Measurements from ENCODE around the gene FLOT1. TPM values are rescaled to one million over a fixed set of nuclear protein-coding genes. Genes with fewer than 3 reads are reported as not detected.

The FLOT1 gene
- total and polyA plus RNA-seq, 2 of the 13 experiments (the other 11 are each of a cell fraction or from before 2014, with no cell fraction given), result 82.3 to 130 TPM

- TF ChIP-seq PHF21A (CRISPR knock-in tag; IDR thresholded peaks at IDR 0.05) (no peak; the same call in 1 of the 2 replicates), ZBTB21 (CRISPR knock-in tag; IDR thresholded peaks at IDR 0.05) (no peak), ZMAT3 (CRISPR knock-in tag; conservative IDR thresholded peaks at IDR 0.05) (no peak), ELF3 (CRISPR knock-in tag; IDR thresholded peaks at IDR 0.05) (no peak; the same call in 1 of the 2 replicates), HDAC2 (CRISPR knock-in tag; IDR thresholded peaks at IDR 0.05) (no peak), ZNF713 (CRISPR knock-in tag; IDR thresholded peaks at IDR 0.05) (no peak), BCLAF1 (IDR thresholded peaks at IDR 0.05) (no peak), IKZF1 (IDR thresholded peaks at IDR 0.05) (no peak), PRDM4 (CRISPR knock-in tag; IDR thresholded peaks at IDR 0.05; ENCODE audit: borderline replicate concordance) (no peak), SMAD1 (CRISPR knock-in tag; IDR thresholded peaks at IDR 0.05; ENCODE audit: borderline replicate concordance, low read depth) (no peak), ZFP90 (CRISPR knock-in tag; IDR thresholded peaks at IDR 0.05; ENCODE audit: borderline replicate concordance) (no peak), PRMT3 (CRISPR knock-in tag; IDR thresholded peaks at IDR 0.05; ENCODE audit: borderline replicate concordance, low read depth) (no peak), PHF8 (CRISPR knock-in tag; IDR thresholded peaks at IDR 0.05) (no peak), ZNF432 (CRISPR knock-in tag; IDR thresholded peaks at IDR 0.05; ENCODE audit: borderline replicate concordance) (no peak), ATRX (CRISPR knock-in tag; IDR thresholded peaks at IDR 0.05; ENCODE audit: borderline replicate concordance) (no peak)
- TF ChIP-seq, protein P1, sequence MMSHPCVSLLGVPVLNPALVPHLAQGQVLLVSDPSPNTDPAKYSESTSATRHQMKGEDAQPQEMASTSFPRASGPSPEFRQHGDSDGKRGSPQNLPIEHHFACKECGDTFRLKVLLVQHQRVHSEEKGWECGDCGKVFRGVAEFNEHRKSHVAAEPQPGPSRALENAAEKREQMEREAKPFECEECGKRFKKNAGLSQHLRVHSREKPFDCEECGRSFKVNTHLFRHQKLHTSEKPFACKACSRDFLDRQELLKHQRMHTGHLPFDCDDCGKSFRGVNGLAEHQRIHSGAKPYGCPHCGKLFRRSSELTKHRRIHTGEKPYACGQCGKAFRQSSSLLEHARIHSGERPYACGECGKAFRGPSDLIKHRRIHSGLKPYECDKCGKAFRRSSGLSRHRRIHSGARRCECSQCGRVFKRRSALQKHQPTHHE (CRISPR knock-in tag; IDR thresholded peaks at IDR 0.05; ENCODE audit: borderline replicate concordance), result peak; percentile 6; the same call in 1 of the 2 replicates
- TF ChIP-seq, protein P2, sequence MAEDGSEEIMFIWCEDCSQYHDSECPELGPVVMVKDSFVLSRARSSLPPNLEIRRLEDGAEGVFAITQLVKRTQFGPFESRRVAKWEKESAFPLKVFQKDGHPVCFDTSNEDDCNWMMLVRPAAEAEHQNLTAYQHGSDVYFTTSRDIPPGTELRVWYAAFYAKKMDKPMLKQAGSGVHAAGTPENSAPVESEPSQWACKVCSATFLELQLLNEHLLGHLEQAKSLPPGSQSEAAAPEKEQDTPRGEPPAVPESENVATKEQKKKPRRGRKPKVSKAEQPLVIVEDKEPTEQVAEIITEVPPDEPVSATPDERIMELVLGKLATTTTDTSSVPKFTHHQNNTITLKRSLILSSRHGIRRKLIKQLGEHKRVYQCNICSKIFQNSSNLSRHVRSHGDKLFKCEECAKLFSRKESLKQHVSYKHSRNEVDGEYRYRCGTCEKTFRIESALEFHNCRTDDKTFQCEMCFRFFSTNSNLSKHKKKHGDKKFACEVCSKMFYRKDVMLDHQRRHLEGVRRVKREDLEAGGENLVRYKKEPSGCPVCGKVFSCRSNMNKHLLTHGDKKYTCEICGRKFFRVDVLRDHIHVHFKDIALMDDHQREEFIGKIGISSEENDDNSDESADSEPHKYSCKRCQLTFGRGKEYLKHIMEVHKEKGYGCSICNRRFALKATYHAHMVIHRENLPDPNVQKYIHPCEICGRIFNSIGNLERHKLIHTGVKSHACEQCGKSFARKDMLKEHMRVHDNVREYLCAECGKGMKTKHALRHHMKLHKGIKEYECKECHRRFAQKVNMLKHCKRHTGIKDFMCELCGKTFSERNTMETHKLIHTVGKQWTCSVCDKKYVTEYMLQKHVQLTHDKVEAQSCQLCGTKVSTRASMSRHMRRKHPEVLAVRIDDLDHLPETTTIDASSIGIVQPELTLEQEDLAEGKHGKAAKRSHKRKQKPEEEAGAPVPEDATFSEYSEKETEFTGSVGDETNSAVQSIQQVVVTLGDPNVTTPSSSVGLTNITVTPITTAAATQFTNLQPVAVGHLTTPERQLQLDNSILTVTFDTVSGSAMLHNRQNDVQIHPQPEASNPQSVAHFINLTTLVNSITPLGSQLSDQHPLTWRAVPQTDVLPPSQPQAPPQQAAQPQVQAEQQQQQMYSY (CRISPR knock-in tag; IDR thresholded peaks at IDR 0.05), result no peak
- TF ChIP-seq, protein P3, sequence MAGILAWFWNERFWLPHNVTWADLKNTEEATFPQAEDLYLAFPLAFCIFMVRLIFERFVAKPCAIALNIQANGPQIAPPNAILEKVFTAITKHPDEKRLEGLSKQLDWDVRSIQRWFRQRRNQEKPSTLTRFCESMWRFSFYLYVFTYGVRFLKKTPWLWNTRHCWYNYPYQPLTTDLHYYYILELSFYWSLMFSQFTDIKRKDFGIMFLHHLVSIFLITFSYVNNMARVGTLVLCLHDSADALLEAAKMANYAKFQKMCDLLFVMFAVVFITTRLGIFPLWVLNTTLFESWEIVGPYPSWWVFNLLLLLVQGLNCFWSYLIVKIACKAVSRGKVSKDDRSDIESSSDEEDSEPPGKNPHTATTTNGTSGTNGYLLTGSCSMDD (CRISPR knock-in tag; IDR thresholded peaks at IDR 0.05), result no peak
Observed at GRCh38 chr6:30782425-30783014, 40.0 kb upstream of the FLOT1 start (continued).
